HG03064 (cell line): ENCODE measurements around the gene CHRNE.
"Not testable (repeated sequence)": the region's sequence is repeated elsewhere in the genome, so short reads cannot be mapped to it uniquely, and the experiment has no call there.

ENCODE experiments used
- ATAC-seq: cut with Tn5 transposase; IDR thresholded peaks from one replicate; pipeline ENCODE4 v1.9.1; 2021; ENCODE audit warnings: low read depth; ENCODE audit not compliant: unreplicated experiment

Gene CHRNE

GRCh38 chr17:4908301-4908700 lies 5.4 kb upstream of the CHRNE start:
- ATAC-seq = no peak

GRCh38 chr17:4906642-4907041 lies 3.7 kb upstream of the CHRNE start:
- not testable (repeated sequence) for ATAC-seq

DNA sequence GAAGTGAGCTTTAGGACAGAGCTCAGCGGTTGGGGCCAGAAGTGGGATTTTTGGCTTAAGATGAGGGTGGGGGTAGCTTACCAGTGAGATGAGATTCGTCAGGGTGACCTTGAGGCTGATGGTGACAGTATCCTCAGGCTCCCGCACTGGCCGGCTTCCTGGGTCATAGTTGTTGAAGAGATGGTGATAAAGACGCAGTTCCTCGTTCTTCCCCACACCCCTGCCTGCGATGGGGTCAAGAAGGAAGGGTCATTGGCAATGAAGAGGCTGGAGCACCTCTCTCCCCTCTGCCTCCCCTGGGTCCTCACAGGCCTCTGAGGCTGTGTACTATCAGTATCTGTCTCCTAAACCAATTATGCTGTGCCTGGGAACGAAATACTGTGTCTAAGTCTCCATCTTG lies 358 bp downstream of the CHRNE start:
- ATAC-seq = no peak

DNA sequence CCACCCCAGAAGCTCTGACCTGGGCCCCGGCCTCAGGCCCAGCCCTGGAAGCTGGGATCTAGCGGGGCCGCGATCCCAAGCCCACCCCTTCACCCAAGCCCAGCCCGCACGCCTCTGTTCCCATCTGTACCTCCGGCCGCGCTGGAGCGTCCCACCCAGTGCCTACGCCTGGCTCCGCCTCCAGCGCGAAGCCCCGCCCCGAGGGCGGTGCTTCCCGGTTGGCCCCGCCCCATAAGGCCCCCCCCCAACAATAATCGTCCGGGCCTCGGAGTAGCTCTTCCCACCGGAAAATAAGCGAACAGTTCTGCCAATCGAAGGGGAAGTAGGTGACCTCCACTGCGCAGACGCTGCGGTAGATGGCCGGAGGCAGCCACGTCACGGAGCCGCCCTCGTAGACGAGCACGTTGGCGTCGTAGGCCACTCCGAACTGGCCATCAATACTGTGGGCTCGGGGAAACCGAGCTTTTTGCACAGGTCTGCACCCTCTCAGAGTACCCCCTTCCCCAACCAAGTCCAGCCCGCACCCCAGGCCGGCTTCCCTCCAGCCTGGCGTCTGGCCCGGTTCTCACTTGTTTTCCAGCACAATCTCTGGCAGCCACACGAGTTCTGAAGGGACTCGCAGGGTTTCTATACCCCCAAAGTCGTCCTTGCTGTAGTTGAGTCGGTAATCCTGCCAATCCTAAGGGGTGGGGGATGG lies 1.1 kb downstream of the CHRNE start:
- no peak for ATAC-seq

- ATAC-seq = no peak
Measured at GRCh38 chr17:4901108-4901647, 1.7 kb downstream of the CHRNE start.

DNA sequence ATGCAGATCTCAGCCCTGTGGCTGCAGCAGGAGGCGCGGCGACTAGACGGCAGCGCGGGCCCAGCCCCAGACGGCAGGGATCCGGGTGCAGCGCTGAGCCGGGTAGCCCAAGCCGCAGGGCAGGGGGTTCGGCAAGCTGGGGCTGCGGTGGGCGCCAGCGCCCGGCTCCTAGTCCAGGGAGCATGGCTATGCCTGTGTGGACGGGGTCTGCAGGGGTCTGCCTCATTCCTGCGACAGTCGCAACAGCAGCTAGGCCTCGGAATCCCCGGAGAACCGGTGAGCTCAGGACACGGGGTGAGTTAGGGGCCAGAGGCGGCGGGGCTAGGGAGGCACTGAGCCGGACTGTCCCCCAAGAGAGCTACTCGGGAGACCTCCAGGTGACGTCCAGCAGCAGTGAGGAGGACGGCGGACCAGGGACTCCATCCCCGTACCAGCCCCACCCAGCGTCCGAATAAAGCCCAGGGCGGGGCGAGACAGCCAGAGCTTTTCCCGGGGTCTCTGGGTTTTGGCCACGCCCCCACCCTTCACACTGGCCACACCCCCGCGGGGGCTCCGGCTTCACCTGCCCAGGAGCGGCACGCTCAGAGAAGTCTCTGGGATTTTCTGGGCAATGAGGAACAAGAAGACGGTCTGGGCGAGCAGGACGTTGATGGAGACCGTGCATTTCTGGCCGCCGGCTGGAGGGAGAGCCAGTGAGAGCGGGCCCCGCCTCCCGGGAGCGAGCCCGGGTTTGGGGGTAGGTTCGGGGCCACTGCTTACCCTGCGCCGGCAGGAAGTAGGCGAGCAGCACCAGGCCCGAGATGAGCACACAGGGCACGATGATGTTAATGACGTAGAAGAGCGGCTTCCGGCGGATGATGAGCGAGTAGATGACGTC lies 2.4 kb downstream of the CHRNE start:
- no peak for ATAC-seq

DNA sequence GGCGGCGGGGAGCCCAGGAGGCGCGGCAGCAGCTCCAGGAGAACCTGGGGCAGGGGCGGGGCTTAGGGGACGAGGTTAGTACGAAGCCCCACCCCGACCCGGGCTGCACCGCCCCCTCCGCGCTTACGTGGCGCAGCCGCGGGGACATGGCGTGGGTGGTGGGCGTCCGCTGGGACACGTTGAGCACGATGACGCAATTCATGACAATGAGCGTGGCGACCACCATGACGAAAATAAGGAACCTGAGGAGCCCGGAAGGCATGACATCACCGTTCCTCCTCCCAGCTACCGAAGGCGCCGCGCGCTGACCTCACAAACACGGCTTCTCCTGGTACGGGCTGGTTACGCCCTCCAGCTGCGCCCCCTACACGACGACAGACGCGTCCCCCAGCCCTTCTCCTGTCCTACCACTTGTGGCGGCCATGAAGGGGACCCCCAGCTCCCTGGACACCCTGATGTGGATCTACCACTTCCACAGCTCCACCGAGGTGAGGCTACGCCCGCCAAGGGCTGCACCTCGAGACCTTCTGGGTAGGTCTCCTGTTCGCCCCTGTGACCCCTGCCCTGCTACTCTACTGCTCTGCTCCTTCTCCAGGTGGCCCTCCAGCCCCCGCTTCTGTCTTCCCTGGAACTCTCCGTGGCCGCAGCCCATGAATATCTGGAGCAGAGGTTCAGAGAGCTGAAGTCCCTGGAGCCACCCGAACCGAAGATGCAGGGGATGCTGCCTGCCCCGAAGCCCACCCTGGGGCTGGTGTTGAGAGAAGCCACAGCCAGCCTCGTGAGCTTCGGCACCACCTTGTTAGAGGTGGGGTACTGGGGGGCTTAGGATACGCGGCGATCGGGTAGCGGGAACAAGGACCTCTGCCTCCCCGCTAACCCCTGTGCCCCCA lies 3.3 kb downstream of the CHRNE start, which contains the start of gene C17orf107:
TSS of gene C17orf107 (plus strand) at position 196 of the 890 bp plus-strand sequence. CDS start at position 423, 227 bp downstream.
- no peak for ATAC-seq

- ATAC-seq = no peak
Measured at GRCh38 chr17:4898927-4899326, 4.0 kb downstream of the CHRNE start.

GRCh38 chr17:4898351-4898750 lies 4.5 kb downstream of the CHRNE start:
- no peak for ATAC-seq

DNA sequence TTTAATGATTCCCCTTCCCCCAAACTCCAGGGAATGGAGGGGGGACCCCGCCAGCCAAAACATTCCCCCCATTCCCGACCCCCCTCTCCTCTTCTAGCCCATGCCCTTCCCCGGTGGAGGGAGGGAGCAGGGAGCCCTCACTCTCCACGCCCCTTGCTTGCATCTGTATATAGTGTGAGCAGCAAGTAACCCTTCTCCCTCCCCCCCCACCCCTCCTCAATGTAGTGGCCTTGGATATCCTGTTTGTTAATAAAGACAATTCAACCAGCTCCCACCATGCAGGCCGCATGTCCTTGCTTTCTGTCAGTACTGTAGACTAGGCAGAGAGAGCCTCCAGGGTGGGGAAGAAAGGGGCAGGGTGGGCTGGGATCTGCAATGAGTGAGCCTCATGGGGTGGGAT lies 5.1 kb downstream of the CHRNE start:
- no peak for ATAC-seq

GRCh38 chr17:4897198-4897687 lies 5.7 kb downstream of the CHRNE start:
- ATAC-seq = no peak

DNA sequence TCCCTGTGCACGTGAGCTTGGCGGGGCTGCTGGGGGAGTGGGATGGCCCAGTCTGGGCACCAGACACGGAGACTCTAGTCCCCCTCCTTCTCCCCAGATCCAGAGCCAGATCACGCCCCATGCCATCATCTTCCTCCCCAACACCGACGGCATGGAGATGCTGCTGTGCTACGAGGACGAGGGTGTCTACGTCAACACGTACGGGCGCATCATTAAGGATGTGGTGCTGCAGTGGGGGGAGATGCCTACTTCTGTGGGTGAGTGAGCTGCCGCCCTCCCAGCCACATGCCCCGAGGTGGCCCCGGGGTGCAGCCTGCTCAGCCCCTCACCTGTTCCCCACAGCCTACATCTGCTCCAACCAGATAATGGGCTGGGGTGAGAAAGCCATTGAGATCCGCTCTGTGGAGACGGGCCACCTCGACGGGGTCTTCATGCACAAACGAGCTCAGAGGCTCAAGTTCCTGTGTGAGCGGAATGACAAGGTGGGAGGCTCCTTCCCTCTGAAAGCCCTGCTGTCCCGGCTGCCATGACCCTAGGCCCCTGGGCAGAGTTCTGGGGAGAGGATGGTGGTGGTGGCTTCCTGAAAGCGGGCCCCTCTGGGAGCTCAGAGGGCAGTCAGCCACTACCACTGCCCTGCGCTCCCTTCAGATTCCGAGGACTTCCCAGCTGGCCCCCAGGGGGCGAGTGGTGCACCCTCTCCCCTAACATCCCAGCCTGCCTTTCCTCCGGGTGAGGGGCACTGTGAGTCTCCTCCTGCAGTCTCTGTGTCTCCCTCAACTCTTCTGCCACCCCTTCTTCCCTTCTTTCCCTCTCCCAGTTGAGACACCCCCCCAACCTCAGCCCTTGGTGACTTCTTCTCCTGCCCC lies 6.3 kb downstream of the CHRNE start:
- ATAC-seq = no peak

DNA sequence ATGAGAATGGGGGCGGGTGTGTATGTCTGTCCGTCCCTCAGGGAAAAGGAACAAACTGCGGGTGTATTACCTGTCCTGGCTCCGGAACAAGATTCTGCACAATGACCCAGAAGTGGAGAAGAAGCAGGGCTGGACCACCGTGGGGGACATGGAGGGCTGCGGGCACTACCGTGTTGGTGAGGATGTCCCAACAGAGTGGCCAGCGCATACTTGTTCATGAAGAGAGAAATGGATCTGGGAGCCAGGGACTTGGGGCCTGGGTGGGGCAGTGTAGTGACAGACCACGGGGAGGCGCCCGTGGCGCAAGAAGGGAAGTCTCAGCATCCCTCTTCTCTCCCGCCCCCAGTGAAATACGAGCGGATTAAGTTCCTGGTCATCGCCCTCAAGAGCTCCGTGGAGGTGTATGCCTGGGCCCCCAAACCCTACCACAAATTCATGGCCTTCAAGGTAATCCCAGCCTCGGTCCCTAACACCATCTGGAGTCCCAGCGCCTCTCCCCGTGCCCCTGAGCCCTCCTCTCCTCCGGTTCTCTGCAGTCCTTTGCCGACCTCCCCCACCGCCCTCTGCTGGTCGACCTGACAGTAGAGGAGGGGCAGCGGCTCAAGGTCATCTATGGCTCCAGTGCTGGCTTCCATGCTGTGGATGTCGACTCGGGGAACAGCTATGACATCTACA lies 7.1 kb downstream of the CHRNE start:
- ATAC-seq = no peak

DNA sequence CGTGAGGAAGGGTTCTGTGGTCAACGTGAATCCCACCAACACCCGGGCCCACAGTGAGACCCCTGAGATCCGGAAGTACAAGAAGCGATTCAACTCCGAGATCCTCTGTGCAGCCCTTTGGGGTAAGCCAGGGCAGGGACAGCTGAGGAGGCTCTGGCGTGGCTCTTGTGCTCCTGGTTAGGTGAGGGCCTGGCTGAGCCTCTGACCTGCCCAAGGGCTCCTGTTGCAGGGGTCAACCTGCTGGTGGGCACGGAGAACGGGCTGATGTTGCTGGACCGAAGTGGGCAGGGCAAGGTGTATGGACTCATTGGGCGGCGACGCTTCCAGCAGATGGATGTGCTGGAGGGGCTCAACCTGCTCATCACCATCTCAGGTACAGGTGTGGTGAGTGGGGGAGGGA lies 7.8 kb downstream of the CHRNE start:
- no peak for ATAC-seq

GRCh38 chr17:4893721-4894560 lies 9.0 kb downstream of the CHRNE start:
- ATAC-seq = no peak

GRCh38 chr17:4893272-4893671 lies 9.6 kb downstream of the CHRNE start:
- no peak for ATAC-seq

DNA sequence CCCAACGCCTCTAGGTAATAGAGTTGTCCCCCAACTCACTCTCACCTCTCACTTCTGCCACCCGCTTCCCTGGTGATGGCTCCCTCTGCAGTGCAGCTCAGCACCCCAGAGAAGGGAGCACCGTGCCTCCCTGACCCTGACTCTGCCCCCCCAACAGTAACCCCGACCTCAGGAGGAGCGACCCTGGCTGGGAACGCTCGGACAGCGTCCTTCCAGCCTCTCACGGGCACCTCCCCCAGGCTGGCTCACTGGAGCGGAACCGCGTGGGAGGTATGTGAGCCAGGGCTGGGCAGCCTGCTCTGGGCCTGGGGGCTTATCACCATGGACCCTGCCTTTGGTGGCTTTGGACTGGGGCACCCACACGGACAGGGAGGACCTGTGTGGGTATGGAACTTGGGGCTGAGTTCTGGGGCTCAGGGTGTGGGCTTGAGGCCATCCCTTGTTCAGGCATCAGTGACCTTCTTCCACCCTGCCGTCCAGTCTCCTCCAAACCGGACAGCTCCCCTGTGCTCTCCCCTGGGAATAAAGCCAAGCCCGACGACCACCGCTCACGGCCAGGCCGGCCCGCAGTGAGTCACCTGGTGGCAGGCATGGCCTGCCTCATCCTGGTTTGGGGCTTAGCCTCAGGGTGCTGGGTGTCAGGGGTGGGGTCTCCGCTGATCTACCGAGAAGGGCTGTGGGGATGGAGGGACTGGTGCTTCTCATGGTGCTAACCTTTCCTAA lies 10.2 kb downstream of the CHRNE start:
- no peak for ATAC-seq
